HTERT RPE-1 (cell line): ENCODE measurements around the gene OR52D1.

Experiments used
- in situ Hi-C: fragments of 300-500 bp; cut with MboI; formaldehyde crosslinking; loops from 4 replicates; pipeline ENCODE4 v1.14.3; 2020; ENCODE audit warnings: low sequenced_read_pairs

OR52D1 gene

DNA sequence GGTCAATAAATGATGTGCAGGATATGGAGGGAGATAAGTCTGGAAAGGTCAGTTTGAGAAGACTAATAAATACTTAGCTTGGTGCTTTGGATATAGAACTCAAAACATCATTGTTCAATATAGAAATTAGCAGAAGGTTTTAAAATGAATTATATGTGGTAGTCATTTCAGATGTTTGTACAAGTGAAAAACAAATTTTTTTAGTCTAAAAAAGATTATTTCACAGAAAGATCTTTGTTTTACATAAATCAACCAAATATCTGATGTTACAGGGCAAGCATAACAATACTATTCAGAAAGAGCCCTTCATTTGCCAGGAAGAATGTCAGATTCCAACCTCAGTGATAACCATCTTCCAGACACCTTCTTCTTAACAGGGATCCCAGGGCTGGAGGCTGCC is at the start of gene OR52D1:
TSS of gene OR52D1 (plus strand) at position 301 of the 400 bp plus-strand sequence. CDS start at position 323, 22 bp downstream.
- in situ Hi-C loops: no loop called here

DNA sequence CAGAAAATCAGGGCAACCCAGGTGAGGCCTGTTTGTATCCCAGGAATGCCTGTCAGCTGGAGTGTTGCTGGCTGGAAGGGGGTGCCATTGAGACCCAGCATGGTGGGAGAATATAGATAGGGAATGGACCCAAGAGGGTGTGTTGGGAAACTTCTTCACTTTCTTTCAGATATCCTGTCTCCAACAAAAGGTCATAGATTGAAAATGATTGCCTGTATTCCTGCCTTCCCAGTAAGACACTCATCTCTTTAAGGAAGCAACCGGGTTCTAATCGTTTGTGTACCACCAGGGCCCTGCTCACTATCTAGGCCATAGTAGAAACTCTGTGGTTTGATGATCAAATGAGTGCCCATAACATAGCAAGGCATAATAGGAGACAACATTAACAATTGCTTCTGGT is 47.1 kb upstream of the OR52D1 start, which contains the start of gene OR51I1:
TSS of gene OR51I1 (minus strand) at position 101 of the 400 bp plus-strand sequence. CDS start at position 101, 0 bp downstream.
- in situ Hi-C loops: no loop called here

- in situ Hi-C loops: no loop called here
Measured at GRCh38 chr11:5443835-5444393, 44.6 kb upstream of the OR52D1 start.

- in situ Hi-C loops: no loop called here
Measured at GRCh38 chr11:5449023-5449422, 39.5 kb upstream of the OR52D1 start, which contains the start of gene OR51I2. TSS of gene OR51I2 (plus strand) at chr11:5449323. CDS start at chr11:5453489, 4,166 bp downstream.

DNA sequence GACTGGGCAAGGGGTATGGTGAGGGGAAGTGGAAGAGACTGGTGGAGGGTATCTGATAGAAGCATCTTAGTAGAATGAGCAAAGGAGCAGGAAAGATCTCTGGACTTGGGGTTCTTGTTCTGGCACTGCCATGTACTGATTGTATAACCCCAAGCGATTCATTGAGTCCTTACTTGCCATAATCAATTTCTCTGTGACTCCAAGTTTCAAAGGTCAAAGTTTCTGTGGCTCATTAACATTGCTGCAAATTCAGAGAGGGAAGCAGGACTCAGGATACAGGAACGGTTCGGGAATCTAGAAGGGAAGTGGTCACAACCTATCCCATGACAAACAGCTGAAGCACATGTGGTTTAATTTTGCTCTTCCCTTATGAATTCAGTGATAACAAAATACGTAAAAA is 39.1 kb upstream of the OR52D1 start:
- in situ Hi-C loops: no loop called here

GRCh38 chr11:5460983-5461621 is 27.4 kb upstream of the OR52D1 start:
- in situ Hi-C loops: no loop called here

GRCh38 chr11:5467527-5467926 is 21.0 kb upstream of the OR52D1 start:
- in situ Hi-C loops: no loop called here

GRCh38 chr11:5473921-5474320 is 14.6 kb upstream of the OR52D1 start:
- in situ Hi-C loops: no loop called here

GRCh38 chr11:5476186-5476819 is 12.2 kb upstream of the OR52D1 start:
- in situ Hi-C loops: no loop called here

- in situ Hi-C loops: no loop called here
Measured at GRCh38 chr11:5486003-5486402, 2.5 kb upstream of the OR52D1 start.

DNA sequence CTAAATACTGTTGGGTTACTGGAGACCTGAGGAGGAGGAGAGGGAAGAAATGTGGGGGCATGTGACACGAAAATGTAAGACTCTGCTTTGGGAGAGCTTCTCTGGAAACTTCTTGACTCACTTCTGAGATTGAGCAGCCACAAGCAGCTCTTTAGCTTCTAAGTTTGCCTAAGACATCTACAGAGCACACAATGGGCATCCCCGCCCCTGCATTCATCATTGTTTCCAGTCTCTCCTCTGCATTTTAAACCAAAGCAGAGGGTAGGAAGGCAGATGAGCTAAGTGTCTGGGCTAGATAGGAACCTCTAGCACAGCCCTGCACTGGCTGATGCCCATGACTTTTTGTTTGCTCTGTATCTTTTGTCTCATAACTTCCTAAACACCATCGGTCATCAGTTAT is 2.1 kb upstream of the OR52D1 start:
- in situ Hi-C loops: no loop called here

GRCh38 chr11:5488798-5489399 is 414 bp downstream of the OR52D1 start:
- in situ Hi-C loops: no loop called here

DNA sequence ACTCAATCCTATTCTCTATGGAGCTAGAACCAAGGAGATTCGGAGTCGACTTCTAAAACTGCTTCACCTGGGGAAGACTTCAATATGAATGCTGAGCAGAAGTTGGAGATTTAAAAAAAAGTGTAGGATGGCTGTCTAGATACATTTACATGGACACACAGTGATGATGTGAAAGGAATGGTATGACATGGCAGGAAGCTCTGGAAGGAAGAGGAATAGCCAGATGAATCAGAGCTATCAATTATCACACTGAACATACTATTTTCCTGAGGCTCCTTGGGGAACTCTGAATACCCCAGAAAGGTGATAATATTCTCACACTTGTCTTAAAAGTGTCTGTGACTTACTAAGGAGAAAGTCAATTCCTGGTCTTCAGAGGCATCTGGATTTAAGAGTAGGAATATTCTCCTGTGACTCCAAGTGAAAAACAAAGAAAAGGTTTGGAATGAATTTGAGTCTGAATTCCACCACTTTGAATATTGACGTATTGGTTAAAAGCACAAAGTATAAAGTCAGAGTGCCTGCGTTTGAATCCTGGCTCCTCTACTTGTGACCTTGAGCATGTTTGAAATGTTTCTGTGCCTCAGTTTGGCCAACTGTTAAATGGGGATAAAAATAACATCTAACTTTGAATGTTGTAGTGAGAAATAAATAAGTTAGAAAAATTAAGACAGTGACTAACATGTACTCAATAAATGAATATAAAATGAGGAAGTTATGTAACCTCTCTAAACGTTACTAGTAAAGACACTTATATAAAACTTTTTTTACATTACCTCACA is 1.3 kb downstream of the OR52D1 start:
- in situ Hi-C loops: no loop called here

GRCh38 chr11:5499671-5500070 is 11.2 kb downstream of the OR52D1 start:
- in situ Hi-C loops: no loop called here

GRCh38 chr11:5500393-5500801 is 11.9 kb downstream of the OR52D1 start:
- in situ Hi-C loops: no loop called here

- in situ Hi-C loops: no loop called here
Measured at GRCh38 chr11:5504403-5504921, 16.0 kb downstream of the OR52D1 start.

DNA sequence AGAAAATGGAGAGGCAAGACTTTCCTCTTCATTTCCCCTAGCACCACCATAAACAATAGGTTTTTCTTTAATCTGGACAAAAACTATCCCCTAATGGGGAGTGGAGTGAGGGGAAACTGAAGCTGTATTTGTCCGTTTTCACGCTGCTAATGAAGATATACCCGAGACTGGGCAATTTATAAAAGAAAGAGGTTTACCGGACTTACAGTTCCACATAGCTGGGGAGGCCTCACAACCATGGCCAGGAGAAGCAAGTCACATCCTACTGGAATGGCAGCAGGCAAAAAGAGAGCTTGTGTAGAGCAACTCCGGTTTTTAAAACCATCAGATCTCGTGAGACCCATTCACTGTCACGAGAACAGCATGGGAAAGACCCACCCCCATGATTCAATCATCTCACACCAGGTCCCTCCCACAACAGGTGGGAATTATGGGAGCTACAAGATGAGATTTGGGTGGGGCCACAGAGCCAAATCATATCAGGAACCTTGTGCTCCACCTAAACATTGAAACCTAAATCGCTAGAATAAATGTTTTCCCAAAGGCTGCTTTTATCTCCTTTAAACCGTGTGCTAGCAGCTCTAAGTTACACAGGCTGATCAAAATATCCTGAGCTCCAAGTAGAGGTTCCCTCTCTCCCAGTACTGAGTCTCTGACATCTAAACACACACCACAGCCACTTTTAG is 17.0 kb downstream of the OR52D1 start:
- in situ Hi-C loops: no loop called here

DNA sequence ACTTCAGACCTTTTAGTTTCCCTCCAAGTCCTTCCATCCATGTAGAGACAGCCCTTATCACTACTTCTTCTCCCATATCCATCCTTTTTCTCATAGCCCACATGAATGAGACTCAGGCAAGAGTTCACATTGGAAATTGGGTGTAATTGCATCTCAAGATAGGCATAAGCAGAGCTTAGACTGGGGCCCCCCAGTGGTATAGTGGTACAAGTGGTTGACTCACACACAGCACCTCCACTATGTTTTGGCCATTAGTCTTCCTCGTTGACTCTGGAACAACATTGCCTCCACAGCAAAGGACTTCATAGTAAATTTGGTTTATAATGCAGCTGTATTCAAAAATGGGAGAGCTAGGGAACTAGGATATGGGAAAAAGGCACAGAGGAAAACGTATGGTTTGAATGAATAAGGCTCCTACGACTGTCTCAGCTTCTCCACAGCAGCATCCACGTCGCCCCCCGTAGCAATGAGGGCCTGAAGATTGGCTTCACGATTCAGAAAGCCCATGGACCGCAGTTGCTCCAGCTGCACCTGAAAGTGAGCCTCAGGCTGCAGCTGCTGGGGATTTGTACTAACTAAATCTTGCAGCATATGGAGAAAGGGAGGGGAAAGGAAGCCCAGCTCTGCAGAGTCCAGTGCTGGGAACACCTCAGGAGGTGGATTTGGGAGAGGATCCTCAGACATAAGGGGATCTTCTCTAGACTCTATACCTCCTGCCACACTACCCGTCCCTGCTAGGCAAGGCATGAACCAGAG is 18.9 kb downstream of the OR52D1 start:
- in situ Hi-C loops: no loop called here

GRCh38 chr11:5507933-5508305 is 19.4 kb downstream of the OR52D1 start:
- in situ Hi-C loops: no loop called here

DNA sequence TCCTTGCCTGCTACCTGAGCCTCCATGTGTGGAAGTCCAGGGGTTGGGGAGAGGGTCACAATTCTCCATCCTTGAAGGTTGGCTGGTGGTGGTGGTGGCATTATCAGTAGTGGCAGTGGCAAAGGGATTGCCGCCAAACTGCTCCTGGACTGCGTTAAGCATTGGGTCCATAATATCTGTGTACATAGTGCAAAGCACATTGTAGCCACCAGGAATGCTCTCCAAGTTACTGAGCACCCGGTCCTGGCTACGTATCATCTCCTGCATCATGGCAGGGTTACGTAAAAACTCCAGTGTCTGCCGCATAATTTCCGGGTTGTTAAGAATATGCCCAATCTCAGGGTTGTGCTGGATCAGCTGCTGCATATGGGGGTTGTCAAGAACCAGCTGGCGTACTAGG is 20.1 kb downstream of the OR52D1 start:
- in situ Hi-C loops: no loop called here
